CD4-positive, CD25-positive, alpha-beta regulatory T cell (primary cell): ENCODE measurements around the gene MICALL2. TPM values are rescaled to one million over a fixed set of nuclear protein-coding genes. Genes with fewer than 3 reads are reported as not detected.

Source experiments
- ATAC-seq, 2 donors: fragments of 150-1000 bp; cut with Tn5 transposase; one replicate each; pipeline ENCODE4 v1.10.0; 2021; ENCODE audit warnings: low read depth in 2 of 2, moderate number of reproducible peaks in 2 of 2, moderate library complexity in 1 of 2
- DNase-seq, 3 donors: peaks; one replicate each; pipeline versions ENCODE4 v3.0.0 to v3.0.0-alpha.2; 2012 to 2022; ENCODE audit warnings: mixed read lengths in 1 of 3
- H3K27ac ChIP-seq: one replicate; pipeline ENCODE4 v1.7.0; 2013; ENCODE audit warnings: mild to moderate bottlenecking, low read length; ENCODE audit not compliant: insufficient read depth, poor library complexity, severe bottlenecking
- H3K27me3 ChIP-seq: one replicate; pipeline ENCODE4 v1.7.0; 2013; ENCODE audit warnings: low read length; ENCODE audit not compliant: control insufficient read depth, insufficient read depth
- H3K36me3 ChIP-seq: one replicate; pipeline ENCODE4 v1.7.0; 2013; ENCODE audit warnings: mild to moderate bottlenecking, low read length, moderate library complexity; ENCODE audit not compliant: control insufficient read depth, insufficient read depth
- H3K4me1 ChIP-seq: 2 replicates; pipeline ENCODE4 v1.7.0; 2013; ENCODE audit warnings: mild to moderate bottlenecking, low read length; ENCODE audit not compliant: insufficient read depth, control insufficient read depth, poor library complexity, severe bottlenecking
- H3K4me3 ChIP-seq: one replicate; pipeline ENCODE4 v1.7.0; 2013; ENCODE audit warnings: low read depth, mild to moderate bottlenecking, low read length, moderate library complexity
- H3K9me3 ChIP-seq, 2 experiments: 1 replicate in 1 of 2; 2 replicates in 1 of 2; pipeline ENCODE4 v1.7.0; 2013; ENCODE audit warnings: low read length in 2 of 2, mild to moderate bottlenecking in 1 of 2, moderate library complexity in 1 of 2; ENCODE audit not compliant: control insufficient read depth in 2 of 2
- H3K27ac Mint-ChIP-seq, 3 donors: one replicate each; pipeline ENCODE4 v1.8.0; 2020 to 2022; ENCODE audit warnings: mild to moderate bottlenecking in 3 of 3, mixed read lengths in 3 of 3, moderate library complexity in 2 of 3
- H3K27me3 Mint-ChIP-seq: one replicate; pipeline ENCODE4 v1.8.0; 2022; ENCODE audit warnings: mild to moderate bottlenecking, mixed read lengths
- H3K36me3 Mint-ChIP-seq: one replicate; pipeline ENCODE4 v1.8.0; 2020; ENCODE audit warnings: mixed read lengths
- H3K4me1 Mint-ChIP-seq, 4 donors: one replicate each; pipeline ENCODE4 v1.8.0; 2020 to 2022; ENCODE audit warnings: mixed read lengths in 4 of 4, mild to moderate bottlenecking in 1 of 4
- H3K4me3 Mint-ChIP-seq, 4 donors: one replicate each; pipeline ENCODE4 v1.8.0; 2020 to 2022; ENCODE audit warnings: mild to moderate bottlenecking in 4 of 4, mixed read lengths in 4 of 4, moderate library complexity in 3 of 4
- H3K9me3 Mint-ChIP-seq, 7 donors: one replicate each; pipeline ENCODE4 v1.8.0; 2020 to 2022; ENCODE audit warnings: mixed read lengths in 7 of 7, mild to moderate bottlenecking in 3 of 7, moderate library complexity in 2 of 7
- polyA plus RNA-seq, 4 donors: library from polyadenylated mRNA; unstranded; fragments of 300-500 nt; fragmentation: Illumina TruSeq; gene quantifications; one replicate each; pipeline ENCODE4 v1.2.3, GENCODE V29; 2021
- total RNA-seq: library from RNA; stranded (reverse); gene quantifications from one replicate; pipeline ENCODE4 v1.2.3, GENCODE V29; 2022

Gene MICALL2
- total and polyA plus RNA-seq, 5 donors from 2014 or later, result 0.14 to 3.3 (median 0.27) TPM; not detected in 1

DNA sequence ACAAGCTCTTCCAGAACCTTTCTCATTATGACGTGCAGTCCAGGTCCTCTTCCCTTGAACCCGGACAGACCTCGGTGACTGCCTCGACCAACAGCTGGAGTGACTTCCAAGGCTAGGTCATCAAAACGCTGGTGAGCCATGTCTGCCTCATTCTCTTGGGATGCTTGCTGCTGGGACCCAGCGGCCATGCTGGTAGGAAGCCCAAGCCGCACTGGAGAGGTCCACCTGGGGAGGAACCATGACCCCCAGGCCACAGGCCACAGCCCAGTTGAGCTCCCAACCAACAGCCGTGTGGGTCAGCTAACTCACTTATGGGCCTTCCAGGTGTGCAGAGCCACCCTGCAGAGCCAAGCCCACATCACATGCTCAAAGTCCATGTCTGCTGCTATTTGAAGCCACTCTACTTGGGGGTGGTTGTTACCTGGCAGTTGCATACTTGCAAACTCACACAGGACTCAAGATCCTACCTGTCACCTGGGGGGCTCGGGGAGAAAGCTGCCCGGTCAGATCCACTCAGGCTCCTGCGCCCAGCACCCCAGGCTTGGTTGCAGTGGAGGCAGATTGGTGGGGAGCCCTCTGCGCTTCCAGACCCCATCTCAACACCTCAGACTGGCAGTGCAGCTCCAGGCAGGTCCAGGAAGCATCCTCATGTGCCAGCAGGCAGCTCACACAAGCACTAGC lies 57.0 kb downstream of the MICALL2 start:
- H3K36me3 Mint-ChIP-seq, result no peaks in the 10 kb centered on the region
- no peak overlapping the region for H3K4me3 Mint-ChIP-seq
- ATAC-seq (no peak), DNase-seq (no peak)
- peaks cover 0 to 8% (median 6%) of the 10 kb centered on the region in 4 donors for H3K4me1 Mint-ChIP-seq
- Histone ChIP-seq H3K36me3 (no peaks in the 10 kb centered on the region), H3K27me3 (peaks cover 12% of the 10 kb centered on the region), H3K4me1 (no peaks in the 10 kb centered on the region), H3K27ac (no peak overlapping the region), H3K9me3 (peaks cover 2 to 4% of the 10 kb centered on the region in 2 experiments), H3K4me3 (no peak overlapping the region)
- H3K9me3 Mint-ChIP-seq, result peaks cover 0 to 8% (median 0%) of the 10 kb centered on the region in 7 donors
- H3K27ac Mint-ChIP-seq, result no peak overlapping the region
- H3K27me3 Mint-ChIP-seq, result peaks cover 50% of the 10 kb centered on the region

DNA sequence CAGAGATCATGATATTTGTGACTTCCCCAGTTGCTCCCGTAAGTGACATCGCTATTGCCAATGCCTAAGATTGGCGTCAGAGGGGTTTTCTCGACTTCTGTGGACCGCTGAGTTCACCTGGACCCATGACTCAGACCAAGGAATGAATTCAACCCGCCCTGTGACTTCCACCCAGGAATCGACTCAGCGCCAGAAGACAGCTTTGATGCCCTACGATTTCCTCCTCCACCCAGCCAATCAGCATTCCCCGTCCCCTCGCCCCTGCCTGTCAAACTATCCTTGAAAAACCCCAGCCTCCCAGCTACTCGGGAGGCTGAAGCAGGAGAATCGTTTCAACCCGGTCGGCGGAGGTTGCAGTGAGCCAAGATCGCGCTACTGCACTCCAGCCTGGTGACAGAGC lies 58.3 kb downstream of the MICALL2 start:
- Histone ChIP-seq H3K27me3 (peaks cover 12% of the 10 kb centered on the region), H3K27ac (no peak overlapping the region), H3K4me3 (no peak overlapping the region), H3K4me1 (no peaks in the 10 kb centered on the region), H3K36me3 (no peaks in the 10 kb centered on the region), H3K9me3 (peaks cover 2 to 4% of the 10 kb centered on the region in 2 experiments)
- no peak for DNase-seq
- Mint-ChIP-seq H3K4me3 (no peak overlapping the region), H3K27ac (no peak overlapping the region), H3K27me3 (peaks cover 50% of the 10 kb centered on the region), H3K9me3 (peaks cover 0 to 17% (median 0%) of the 10 kb centered on the region in 7 donors), H3K4me1 (peaks cover 0 to 8% (median 6%) of the 10 kb centered on the region in 4 donors), H3K36me3 (no peaks in the 10 kb centered on the region)
- no peak for ATAC-seq

DNA sequence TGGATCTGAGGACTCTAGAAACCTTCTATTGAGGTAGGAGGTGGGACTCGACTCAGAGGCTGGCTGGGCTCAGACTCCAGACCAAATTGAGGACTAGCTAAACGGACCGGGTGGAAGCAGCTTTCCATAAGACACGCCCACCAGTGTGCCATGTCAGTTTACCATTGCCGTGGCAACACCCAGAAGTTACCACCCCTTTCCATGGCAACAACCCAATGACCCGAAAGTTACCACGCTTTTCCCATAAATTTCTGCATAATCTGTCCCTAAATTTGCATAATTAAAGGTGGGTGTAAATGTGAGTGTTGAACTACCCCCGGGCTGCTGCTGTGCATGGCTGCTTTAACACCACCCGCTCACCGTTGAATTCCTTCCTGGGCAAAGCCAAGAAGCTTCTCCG lies 58.9 kb downstream of the MICALL2 start:
- Mint-ChIP-seq H3K9me3 (peaks cover 0 to 17% (median 0%) of the 10 kb centered on the region in 7 donors), H3K4me1 (peaks cover 0 to 8% (median 6%) of the 10 kb centered on the region in 4 donors), H3K27ac (no peak overlapping the region), H3K36me3 (no peaks in the 10 kb centered on the region), H3K27me3 (peaks cover 50% of the 10 kb centered on the region), H3K4me3 (no peak overlapping the region)
- ATAC-seq (no peak), DNase-seq (no peak)
- no peak overlapping the region for H3K4me3 ChIP-seq
- no peaks in the 10 kb centered on the region for H3K36me3 ChIP-seq
- no peak overlapping the region for H3K27ac ChIP-seq
- H3K9me3 ChIP-seq, result peaks cover 2 to 4% of the 10 kb centered on the region in 2 experiments
- no peaks in the 10 kb centered on the region for H3K4me1 ChIP-seq
- H3K27me3 ChIP-seq, result peaks cover 12% of the 10 kb centered on the region

DNA sequence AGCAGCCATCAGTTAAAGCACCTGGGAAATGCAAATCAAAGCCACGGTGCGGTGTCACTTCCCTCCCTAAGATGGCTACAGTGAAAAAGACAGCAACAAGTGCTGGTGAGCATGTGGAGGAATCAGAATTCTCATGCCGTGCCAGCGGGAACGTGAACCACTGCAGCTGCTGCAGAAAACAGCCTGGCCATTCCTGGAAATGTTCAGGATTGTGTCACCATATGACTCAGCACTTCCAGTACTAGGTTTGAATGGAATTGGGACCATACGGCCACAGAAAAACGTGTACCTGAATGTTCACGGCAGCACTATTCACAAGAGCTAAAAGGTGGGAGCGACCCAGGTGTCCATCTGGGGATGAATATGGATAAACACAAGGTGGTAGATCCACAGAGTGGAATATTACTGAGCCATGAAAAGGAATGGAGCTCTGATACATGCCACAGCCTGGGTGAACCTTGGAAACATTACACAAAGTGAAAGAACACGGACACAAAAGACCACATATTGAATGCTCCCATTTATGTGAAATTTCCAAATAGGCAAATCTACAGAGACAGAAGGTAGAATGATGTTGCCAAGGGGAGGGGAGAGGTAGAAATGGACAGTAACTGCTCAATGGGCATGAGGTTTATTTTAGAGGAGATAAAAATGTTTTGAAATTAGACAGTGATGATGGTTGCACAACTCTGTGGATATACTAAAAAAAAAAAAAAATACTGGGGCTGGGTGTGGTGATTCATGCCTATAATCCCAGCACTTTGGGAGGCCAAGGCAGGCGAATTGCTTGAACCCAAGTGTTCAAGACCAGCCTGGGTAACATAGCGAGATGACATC lies 61.6 kb downstream of the MICALL2 start:
- Histone ChIP-seq H3K9me3 (peaks cover 2 to 4% of the 10 kb centered on the region in 2 experiments), H3K27ac (no peak overlapping the region), H3K27me3 (peaks cover 4% of the 10 kb centered on the region), H3K4me1 (no peaks in the 10 kb centered on the region), H3K4me3 (no peak overlapping the region), H3K36me3 (no peaks in the 10 kb centered on the region)
- Mint-ChIP-seq H3K4me1 (no peaks in the 10 kb centered on the region), H3K9me3 (peaks cover 0 to 17% (median 0%) of the 10 kb centered on the region in 7 donors), H3K36me3 (no peaks in the 10 kb centered on the region), H3K27me3 (peaks cover 34% of the 10 kb centered on the region), H3K27ac (no peak overlapping the region), H3K4me3 (no peak overlapping the region)
- no peak for DNase-seq
- no peak for ATAC-seq

GRCh38 chr7:1396195-1396594 lies 63.1 kb downstream of the MICALL2 start:
- Histone ChIP-seq H3K4me3 (no peak overlapping the region), H3K9me3 (peaks cover 0 to 4% of the 10 kb centered on the region in 2 experiments), H3K4me1 (no peaks in the 10 kb centered on the region), H3K27ac (no peak overlapping the region), H3K36me3 (no peaks in the 10 kb centered on the region), H3K27me3 (peaks cover 4% of the 10 kb centered on the region)
- Mint-ChIP-seq H3K27ac (no peak overlapping the region), H3K4me1 (no peaks in the 10 kb centered on the region), H3K9me3 (peaks cover 0 to 15% (median 0%) of the 10 kb centered on the region in 7 donors), H3K36me3 (no peaks in the 10 kb centered on the region), H3K4me3 (no peak overlapping the region), H3K27me3 (peaks cover 26% of the 10 kb centered on the region)
- DNase-seq, result no peak
- no peak for ATAC-seq

GRCh38 chr7:1395211-1396070 lies 63.8 kb downstream of the MICALL2 start:
- Mint-ChIP-seq H3K9me3 (peaks cover 0 to 15% (median 0%) of the 10 kb centered on the region in 7 donors), H3K27ac (no peak overlapping the region), H3K4me1 (no peaks in the 10 kb centered on the region), H3K4me3 (no peak overlapping the region), H3K36me3 (no peaks in the 10 kb centered on the region), H3K27me3 (peaks cover 19% of the 10 kb centered on the region)
- no peak for DNase-seq
- no peaks in the 10 kb centered on the region for H3K4me1 ChIP-seq
- no peaks in the 10 kb centered on the region for H3K27me3 ChIP-seq
- no peaks in the 10 kb centered on the region for H3K36me3 ChIP-seq
- ATAC-seq, result no peak
- H3K27ac ChIP-seq, result no peak overlapping the region
- H3K9me3 ChIP-seq, result peaks cover 0 to 4% of the 10 kb centered on the region in 2 experiments
- no peak overlapping the region for H3K4me3 ChIP-seq

- Mint-ChIP-seq H3K27ac (no peak overlapping the region), H3K27me3 (peaks cover 20% of the 10 kb centered on the region), H3K4me3 (no peak overlapping the region), H3K36me3 (no peaks in the 10 kb centered on the region), H3K9me3 (peaks cover 0 to 17% (median 0%) of the 10 kb centered on the region in 7 donors), H3K4me1 (no peaks in the 10 kb centered on the region)
- no peaks in the 10 kb centered on the region for H3K27me3 ChIP-seq
- H3K27ac ChIP-seq, result no peak overlapping the region
- H3K4me3 ChIP-seq, result no peak overlapping the region
- H3K4me1 ChIP-seq, result no peaks in the 10 kb centered on the region
- H3K36me3 ChIP-seq, result no peaks in the 10 kb centered on the region
- ATAC-seq, result no peak
- peaks cover 0 to 4% of the 10 kb centered on the region in 2 experiments for H3K9me3 ChIP-seq
- DNase-seq, result no peak
Observed at GRCh38 chr7:1394371-1394770, 64.9 kb downstream of the MICALL2 start.
